Epithelial cell of esophagus (primary cell): Measurements from ENCODE around the gene VSTM2B.

Source experiments
- DNase-seq: peaks from one replicate; pipeline ENCODE4 v3.0.0; 2010; ENCODE audit warnings: low read depth
- H3K4me3 ChIP-seq: 2 replicates; pipeline ENCODE4 v1.5.1; 2011; ENCODE audit warnings: mild to moderate bottlenecking, low read length, control low read depth
- TF ChIP-seq, protein P1 (sequence below): IDR thresholded peaks from 2 replicates; pipeline ENCODE4 v1.5.1; 2011; ENCODE audit warnings: low read depth, mild to moderate bottlenecking, low read length, control low read depth, inconsistent platforms; ENCODE audit not compliant: insufficient read depth; ENCODE audit errors: missing control alignments

The VSTM2B gene

DNA sequence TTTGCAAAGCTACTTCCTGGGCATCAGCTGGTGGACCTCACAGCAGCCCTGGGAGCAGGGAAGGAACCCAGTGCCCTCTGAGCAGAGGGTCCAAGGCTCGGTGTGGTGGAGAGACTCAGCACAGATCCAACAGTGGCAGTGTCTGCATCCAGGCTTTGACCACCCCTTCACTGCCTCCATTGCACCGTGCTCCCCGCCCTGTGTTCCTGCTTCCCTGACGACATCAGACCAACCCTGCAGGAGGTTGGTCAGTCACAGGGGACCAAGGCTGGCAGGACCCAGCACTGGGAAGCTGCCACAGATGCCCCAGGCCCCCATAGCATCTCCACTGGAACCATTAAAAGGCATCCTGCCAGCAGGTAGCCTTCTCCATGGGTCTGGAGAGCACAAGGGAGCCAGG, 7.8 kb upstream of the VSTM2B start:
- no peak for DNase-seq
- TF ChIP-seq, protein P1, sequence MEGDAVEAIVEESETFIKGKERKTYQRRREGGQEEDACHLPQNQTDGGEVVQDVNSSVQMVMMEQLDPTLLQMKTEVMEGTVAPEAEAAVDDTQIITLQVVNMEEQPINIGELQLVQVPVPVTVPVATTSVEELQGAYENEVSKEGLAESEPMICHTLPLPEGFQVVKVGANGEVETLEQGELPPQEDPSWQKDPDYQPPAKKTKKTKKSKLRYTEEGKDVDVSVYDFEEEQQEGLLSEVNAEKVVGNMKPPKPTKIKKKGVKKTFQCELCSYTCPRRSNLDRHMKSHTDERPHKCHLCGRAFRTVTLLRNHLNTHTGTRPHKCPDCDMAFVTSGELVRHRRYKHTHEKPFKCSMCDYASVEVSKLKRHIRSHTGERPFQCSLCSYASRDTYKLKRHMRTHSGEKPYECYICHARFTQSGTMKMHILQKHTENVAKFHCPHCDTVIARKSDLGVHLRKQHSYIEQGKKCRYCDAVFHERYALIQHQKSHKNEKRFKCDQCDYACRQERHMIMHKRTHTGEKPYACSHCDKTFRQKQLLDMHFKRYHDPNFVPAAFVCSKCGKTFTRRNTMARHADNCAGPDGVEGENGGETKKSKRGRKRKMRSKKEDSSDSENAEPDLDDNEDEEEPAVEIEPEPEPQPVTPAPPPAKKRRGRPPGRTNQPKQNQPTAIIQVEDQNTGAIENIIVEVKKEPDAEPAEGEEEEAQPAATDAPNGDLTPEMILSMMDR, result no peak
- H3K4me3 ChIP-seq, result no peak overlapping the region

- no peak for DNase-seq
- TF ChIP-seq, protein P1, result no peak
- H3K4me3 ChIP-seq, result no peak overlapping the region
These were observed 6.6 kb upstream of the VSTM2B start for GRCh38 chr19:29519146-29519545.

- TF ChIP-seq, protein P1, result no peak
- no peak overlapping the region for H3K4me3 ChIP-seq
- no peak for DNase-seq
These were observed 5.9 kb upstream of the VSTM2B start for GRCh38 chr19:29519931-29520330.

- no peak overlapping the region for H3K4me3 ChIP-seq
- TF ChIP-seq, protein P1, result no peak
- no peak for DNase-seq
These were observed 5.4 kb upstream of the VSTM2B start for GRCh38 chr19:29520390-29520789.

- no peak overlapping the region for H3K4me3 ChIP-seq
- TF ChIP-seq, protein P1, result no peak
- no peak for DNase-seq
These were observed 4.3 kb upstream of the VSTM2B start for GRCh38 chr19:29521291-29522075.

DNA sequence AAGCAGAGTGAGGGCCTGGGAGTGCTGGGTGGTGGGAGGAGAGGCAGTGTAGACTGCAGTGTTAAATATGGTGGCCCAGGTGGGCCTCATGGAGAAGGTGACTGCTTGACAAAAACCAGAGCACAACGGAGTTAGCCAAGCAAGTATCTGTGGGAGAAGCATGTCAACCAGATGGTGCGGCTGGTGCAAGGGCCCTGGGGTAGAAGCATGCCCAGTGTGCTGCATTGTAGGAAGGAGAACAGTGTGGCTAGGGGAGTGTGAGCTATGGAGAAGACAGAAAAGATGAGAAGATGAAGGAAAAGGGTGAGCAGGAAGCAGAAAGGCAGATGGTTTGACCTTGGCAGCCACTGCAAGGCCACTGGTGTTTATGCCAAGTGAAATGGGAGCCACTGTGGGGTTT, 2.2 kb upstream of the VSTM2B start:
- TF ChIP-seq, protein P1, result no peak
- no peak overlapping the region for H3K4me3 ChIP-seq
- DNase-seq, result no peak

GRCh38 chr19:29524201-29524911, 1.4 kb upstream of the VSTM2B start:
- TF ChIP-seq, protein P1, result no peak
- no peak overlapping the region for H3K4me3 ChIP-seq
- DNase-seq, result no peak
